Measurements from ENCODE around the gene REC114.
"Not testable (repeated sequence)": the region's sequence is repeated elsewhere in the genome, so short reads cannot be mapped to it uniquely, and the experiment has no call there.

The REC114 gene

GRCh38 chr15:73436613-73437012, 6.4 kb upstream of the REC114 start:
- no peak overlapping the region for H3K4me3 ChIP-seq (ENCODE audit: low read depth, low read length)
- peak; percentile 2 for DNase-seq (ENCODE audit: low read depth)
- TF ChIP-seq CTCF (conservative IDR thresholded peaks at IDR 0.05; ENCODE audit: low read depth, low read length) = no peak

- H3K4me3 ChIP-seq (ENCODE audit: low read depth, low read length) = no peak overlapping the region
- TF ChIP-seq CTCF (conservative IDR thresholded peaks at IDR 0.05; ENCODE audit: low read depth, low read length) = no peak
- DNase-seq (ENCODE audit: low read depth) = no peak
Observed at GRCh38 chr15:73437543-73438109, 5.3 kb upstream of the REC114 start.

- no peak for DNase-seq (ENCODE audit: low read depth)
- H3K4me3 ChIP-seq (ENCODE audit: low read depth, low read length) = no peak overlapping the region
- TF ChIP-seq CTCF (conservative IDR thresholded peaks at IDR 0.05; ENCODE audit: low read depth, low read length) = no peak
Observed at GRCh38 chr15:73438651-73439050, 4.3 kb upstream of the REC114 start.

DNA sequence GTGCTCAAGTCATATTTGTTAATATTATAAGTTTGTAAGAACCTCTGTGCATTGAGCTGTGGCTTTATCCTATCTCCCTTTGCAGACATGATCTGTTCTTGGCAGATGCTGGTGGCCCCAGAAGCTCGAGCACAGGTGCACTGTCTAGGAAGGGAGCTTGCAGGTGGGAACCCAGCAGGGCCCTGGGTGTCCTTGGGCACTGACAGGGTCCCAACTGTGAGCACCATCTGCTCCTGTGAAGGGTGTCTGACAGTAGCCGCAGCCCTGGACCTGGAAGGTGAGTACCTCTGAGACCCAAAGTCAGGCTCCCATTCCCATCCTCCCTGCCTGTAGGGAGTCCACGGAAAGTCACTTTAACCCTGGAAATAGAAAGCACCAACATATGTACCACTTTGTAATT, 2.4 kb upstream of the REC114 start:
- DNase-seq (ENCODE audit: low read depth) = no peak
- H3K4me3 ChIP-seq (ENCODE audit: low read depth, low read length) = no peak overlapping the region
- no peak for TF ChIP-seq CTCF (conservative IDR thresholded peaks at IDR 0.05; ENCODE audit: low read depth, low read length)

GRCh38 chr15:73442421-73442820, 543 bp upstream of the REC114 start:
- TF ChIP-seq CTCF (conservative IDR thresholded peaks at IDR 0.05; ENCODE audit: low read depth, low read length) = no peak
- DNase-seq (ENCODE audit: low read depth) = no peak
- H3K4me3 ChIP-seq (ENCODE audit: low read depth, low read length) = no peak overlapping the region

GRCh38 chr15:73447471-73447870, 4.5 kb downstream of the REC114 start:
- H3K4me3 ChIP-seq (ENCODE audit: low read depth, low read length); DNase-seq (ENCODE audit: low read depth): not testable (repeated sequence)

GRCh38 chr15:73448158-73448758, 5.3 kb downstream of the REC114 start:
- DNase-seq (ENCODE audit: low read depth) = not testable (repeated sequence)

DNA sequence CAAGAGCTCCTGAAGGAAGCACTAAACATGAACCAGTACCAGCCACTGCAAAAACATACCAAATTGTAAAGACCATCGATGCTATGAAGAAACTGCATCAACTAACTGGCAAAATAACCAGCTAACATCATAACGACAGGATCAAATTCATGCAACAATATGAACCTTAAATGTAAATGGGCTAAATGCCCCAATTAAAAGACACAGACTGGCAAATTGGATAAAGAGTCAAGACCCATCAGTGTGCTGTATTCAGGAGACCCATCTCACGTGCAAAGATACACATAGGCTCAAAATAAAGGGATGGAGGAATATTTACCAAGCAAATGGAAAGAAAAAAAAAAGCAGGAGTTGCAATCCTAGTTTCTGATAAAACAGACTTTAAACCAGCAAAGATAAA, 7.0 kb downstream of the REC114 start:
- H3K4me3 ChIP-seq (ENCODE audit: low read depth, low read length); DNase-seq (ENCODE audit: low read depth): not testable (repeated sequence)

More at GRCh38 chr15:73448158-73448758, 5.3 kb downstream of the REC114 start:
- not testable (repeated sequence) for H3K4me3 ChIP-seq (ENCODE audit: low read depth, low read length)

Measured in choroid plexus epithelial cell (primary cell).